BE2C (cell line): ENCODE results near the gene RIMBP2.
A peak's percentile ranks its signal among the peaks of the same experiment; 100 is the strongest.

ENCODE experiments used
- DNase-seq: peaks from one replicate; pipeline ENCODE4 v3.0.0-alpha.2; 2020
- H3K27me3 ChIP-seq: fragments of 250-450 bp; sonication (Bioruptor Pico); 2 replicates; pipeline ENCODE4 v1.5.1; 2020; ENCODE audit warnings: mild to moderate bottlenecking
- H3K36me3 ChIP-seq: fragments of 250-450 bp; sonication (Bioruptor Pico); 2 replicates; pipeline ENCODE4 v1.5.1; 2020; ENCODE audit warnings: mild to moderate bottlenecking
- H3K4me1 ChIP-seq: fragments of 250-450 bp; sonication (Bioruptor Pico); 2 replicates; pipeline ENCODE4 v1.5.1; 2020
- H3K4me3 ChIP-seq: 2 replicates; pipeline ENCODE4 v1.5.1; 2011; ENCODE audit warnings: low read depth, low read length
- H3K9me3 ChIP-seq: fragments of 250-450 bp; sonication (Bioruptor Pico); 2 replicates; pipeline ENCODE4 v1.5.1; 2020
- CTCF ChIP-seq: IDR thresholded peaks from 2 replicates; pipeline ENCODE4 v1.5.1; 2012; ENCODE audit warnings: mild to moderate bottlenecking, low read depth, low read length

RIMBP2 gene

GRCh38 chr12:130583800-130584199, 132.3 kb downstream of the RIMBP2 start:
- no peaks in the 10 kb centered on the region for H3K27me3 ChIP-seq
- no peaks in the 10 kb centered on the region for H3K9me3 ChIP-seq
- no peak overlapping the region for H3K4me3 ChIP-seq
- DNase-seq, result no peak
- H3K36me3 ChIP-seq, result peaks cover 5% of the 10 kb centered on the region; the same call in 1 of the 2 replicates
- H3K4me1 ChIP-seq, result peaks cover 6% of the 10 kb centered on the region; the same call in 1 of the 2 replicates
- TF ChIP-seq CTCF, result no peak

GRCh38 chr12:130583317-130583716, 132.8 kb downstream of the RIMBP2 start:
- H3K27me3 ChIP-seq, result no peaks in the 10 kb centered on the region
- no peaks in the 10 kb centered on the region for H3K9me3 ChIP-seq
- no peak overlapping the region for H3K4me3 ChIP-seq
- no peak for TF ChIP-seq CTCF
- H3K36me3 ChIP-seq, result peaks cover 5% of the 10 kb centered on the region; the same call in 1 of the 2 replicates
- no peak for DNase-seq
- peaks cover 2% of the 10 kb centered on the region; the same call in 1 of the 2 replicates for H3K4me1 ChIP-seq

- no peak for TF ChIP-seq CTCF
- H3K4me3 ChIP-seq, result no peak overlapping the region
- H3K9me3 ChIP-seq, result no peaks in the 10 kb centered on the region
- no peak for DNase-seq
- peaks cover 9% of the 10 kb centered on the region for H3K4me1 ChIP-seq
- H3K27me3 ChIP-seq, result no peaks in the 10 kb centered on the region
- H3K36me3 ChIP-seq, result peaks cover 5% of the 10 kb centered on the region; the same call in 1 of the 2 replicates
These were observed 133.8 kb downstream of the RIMBP2 start for GRCh38 chr12:130582286-130582685.

- H3K4me1 ChIP-seq, result peaks cover 13% of the 10 kb centered on the region
- no peaks in the 10 kb centered on the region for H3K27me3 ChIP-seq
- TF ChIP-seq CTCF, result no peak
- no peaks in the 10 kb centered on the region for H3K9me3 ChIP-seq
- DNase-seq, result no peak
- H3K4me3 ChIP-seq, result no peak overlapping the region
- peaks cover 5% of the 10 kb centered on the region; the same call in 1 of the 2 replicates for H3K36me3 ChIP-seq
These were observed 134.3 kb downstream of the RIMBP2 start for GRCh38 chr12:130581782-130582181.

GRCh38 chr12:130579231-130579630, 136.9 kb downstream of the RIMBP2 start:
- H3K9me3 ChIP-seq, result no peaks in the 10 kb centered on the region
- H3K4me3 ChIP-seq, result no peak overlapping the region
- peaks cover 8% of the 10 kb centered on the region; the same call in 1 of the 2 replicates for H3K36me3 ChIP-seq
- peaks cover 29% of the 10 kb centered on the region for H3K4me1 ChIP-seq
- no peak for DNase-seq
- no peak for TF ChIP-seq CTCF
- H3K27me3 ChIP-seq, result no peaks in the 10 kb centered on the region

- Histone ChIP-seq H3K27me3 (no peaks in the 10 kb centered on the region), H3K9me3 (no peaks in the 10 kb centered on the region), H3K4me1 (peaks cover 44% of the 10 kb centered on the region), H3K4me3 (peak overlapping the region; percentile 34), H3K36me3 (peaks cover 3% of the 10 kb centered on the region; the same call in 1 of the 2 replicates)
- no peak for TF ChIP-seq CTCF
- DNase-seq, result no peak
These were observed 138.7 kb downstream of the RIMBP2 start for GRCh38 chr12:130577351-130577750.
